Skeletal muscle tissue (tissue), 4 donors: Measurements from ENCODE around the gene LPAR2. TPM values are rescaled to one million over a fixed set of nuclear protein-coding genes. Genes with fewer than 3 reads are reported as not detected.

Source experiments
- H3K27ac ChIP-seq: one replicate; pipeline ENCODE4 v1.7.0; 2013; ENCODE audit warnings: mild to moderate bottlenecking, low read depth, low read length, inconsistent platforms
- H3K27me3 ChIP-seq, 3 donors: one replicate each; pipeline ENCODE4 v1.7.0; 2013; ENCODE audit warnings: low read length in 3 of 3; ENCODE audit not compliant: control insufficient read depth in 3 of 3, insufficient read depth in 3 of 3
- H3K36me3 ChIP-seq, 3 donors: one replicate each; pipeline ENCODE4 v1.7.0; 2013; ENCODE audit warnings: low read length in 3 of 3; ENCODE audit not compliant: control insufficient read depth in 3 of 3, insufficient read depth in 3 of 3
- H3K4me1 ChIP-seq, 3 donors: one replicate each; pipeline ENCODE4 v1.7.0; 2013; ENCODE audit warnings: low read length in 3 of 3, mild to moderate bottlenecking in 3 of 3; ENCODE audit not compliant: control insufficient read depth in 3 of 3, insufficient read depth in 3 of 3
- H3K4me3 ChIP-seq, 3 donors: one replicate each; pipeline ENCODE4 v1.7.0; 2013; ENCODE audit warnings: low read length in 3 of 3
- H3K9ac ChIP-seq, 3 donors: one replicate each; pipeline ENCODE4 v1.7.0; 2013; ENCODE audit warnings: low read length in 3 of 3, mild to moderate bottlenecking in 3 of 3, moderate library complexity in 2 of 3, low read depth in 1 of 3
- H3K9me3 ChIP-seq, 3 donors: one replicate each; pipeline ENCODE4 v1.7.0; 2013; ENCODE audit warnings: low read length in 3 of 3; ENCODE audit not compliant: control insufficient read depth in 3 of 3
- total RNA-seq: library from RNA; depleted of rRNA; stranded (reverse); fragments of >200 nt; gene quantifications from one replicate; pipeline ENCODE4 v1.2.3, GENCODE V29; 2014
- donor health status: Osteomylitis.

The LPAR2 gene
- total RNA-seq, 1 donor from 2014 or later, result 1.6 TPM

- peaks cover 28 to 29% (median 28%) of the 10 kb centered on the region in 3 donors for H3K36me3 ChIP-seq
- H3K4me1 ChIP-seq, result peaks cover 7 to 11% (median 7%) of the 10 kb centered on the region in 3 donors
- H3K4me3 ChIP-seq, result no peak overlapping the region
- peaks cover 0 to 4% (median 0%) of the 10 kb centered on the region in 3 donors for H3K27me3 ChIP-seq
- peak overlapping the region in 1 of 3 donors; percentile 73 for H3K9ac ChIP-seq
- H3K9me3 ChIP-seq, result no peaks in the 10 kb centered on the region
- H3K27ac ChIP-seq, result no peak overlapping the region
Measured at GRCh38 chr19:19644054-19644388, 16.0 kb upstream of the LPAR2 start.

GRCh38 chr19:19643158-19644053 lies 15.4 kb upstream of the LPAR2 start, which contains the start of gene GMIP:
Gene GMIP, minus strand, starts transcription at chr19:19643657. Its CDS starts 128 bp downstream, at chr19:19643529.
- Histone ChIP-seq H3K9ac (peak within 1 kb of the TSS; percentile 70 to 73 (median 70)), H3K4me1 (peaks cover 7 to 11% (median 7%) of the 10 kb centered on the region in 3 donors), H3K27ac (no peak within 1 kb of the TSS), H3K36me3 (peaks cover 27 to 29% (median 28%) of the 10 kb centered on the region in 3 donors), H3K27me3 (peaks cover 0 to 4% (median 0%) of the 10 kb centered on the region in 3 donors), H3K4me3 (peak within 1 kb of the TSS; percentile 70 to 71 (median 70)), H3K9me3 (no peaks in the 10 kb centered on the region)

GRCh38 chr19:19642506-19643157 lies 14.6 kb upstream of the LPAR2 start:
- Histone ChIP-seq H3K9me3 (no peaks in the 10 kb centered on the region), H3K36me3 (peaks cover 26 to 27% (median 26%) of the 10 kb centered on the region in 3 donors), H3K27me3 (peaks cover 0 to 4% (median 0%) of the 10 kb centered on the region in 3 donors), H3K4me3 (peak overlapping the region; percentile 70 to 71 (median 70)), H3K9ac (peak overlapping the region; percentile 70 to 73 (median 70)), H3K27ac (no peak overlapping the region), H3K4me1 (peaks cover 7 to 11% (median 7%) of the 10 kb centered on the region in 3 donors)

GRCh38 chr19:19637523-19638251 lies 9.7 kb upstream of the LPAR2 start:
- H3K9me3 ChIP-seq, result no peaks in the 10 kb centered on the region
- H3K4me1 ChIP-seq, result peaks cover 1% of the 10 kb centered on the region in 3 donors
- no peak overlapping the region for H3K9ac ChIP-seq
- peaks cover 0 to 1% (median 0%) of the 10 kb centered on the region in 3 donors for H3K27me3 ChIP-seq
- H3K4me3 ChIP-seq, result no peak overlapping the region
- H3K36me3 ChIP-seq, result peaks cover 5 to 8% (median 5%) of the 10 kb centered on the region in 3 donors
- no peak overlapping the region for H3K27ac ChIP-seq

- Histone ChIP-seq H3K9ac (no peak overlapping the region), H3K4me3 (no peak overlapping the region), H3K36me3 (peaks cover 5 to 10% (median 5%) of the 10 kb centered on the region in 3 donors), H3K27ac (no peak overlapping the region), H3K9me3 (no peaks in the 10 kb centered on the region), H3K27me3 (no peaks in the 10 kb centered on the region), H3K4me1 (no peaks in the 10 kb centered on the region)
Measured at GRCh38 chr19:19637186-19637522, 9.1 kb upstream of the LPAR2 start.

- Histone ChIP-seq H3K4me3 (no peak overlapping the region), H3K36me3 (peaks cover 5 to 10% (median 5%) of the 10 kb centered on the region in 3 donors), H3K4me1 (no peaks in the 10 kb centered on the region), H3K27me3 (no peaks in the 10 kb centered on the region), H3K9ac (no peak overlapping the region), H3K9me3 (no peaks in the 10 kb centered on the region), H3K27ac (no peak overlapping the region)
Measured at GRCh38 chr19:19636573-19637185, 8.7 kb upstream of the LPAR2 start.

GRCh38 chr19:19635313-19635702 lies 7.3 kb upstream of the LPAR2 start:
- no peaks in the 10 kb centered on the region for H3K27me3 ChIP-seq
- no peak overlapping the region for H3K9ac ChIP-seq
- H3K27ac ChIP-seq, result no peak overlapping the region
- peaks cover 5 to 10% (median 5%) of the 10 kb centered on the region in 3 donors for H3K36me3 ChIP-seq
- no peaks in the 10 kb centered on the region for H3K9me3 ChIP-seq
- H3K4me3 ChIP-seq, result no peak overlapping the region
- H3K4me1 ChIP-seq, result no peaks in the 10 kb centered on the region

- H3K27ac ChIP-seq, result no peak overlapping the region
- no peaks in the 10 kb centered on the region for H3K27me3 ChIP-seq
- H3K9ac ChIP-seq, result no peak overlapping the region
- no peaks in the 10 kb centered on the region for H3K4me1 ChIP-seq
- no peak overlapping the region for H3K4me3 ChIP-seq
- H3K36me3 ChIP-seq, result peaks cover 5 to 10% (median 5%) of the 10 kb centered on the region in 3 donors
- no peaks in the 10 kb centered on the region for H3K9me3 ChIP-seq
Measured at GRCh38 chr19:19634516-19635312, 6.7 kb upstream of the LPAR2 start.
